Measurements from ENCODE around the gene ALKBH5.
A peak's percentile ranks its signal among the peaks of the same experiment; 100 is the strongest.

Gene ALKBH5

DNA sequence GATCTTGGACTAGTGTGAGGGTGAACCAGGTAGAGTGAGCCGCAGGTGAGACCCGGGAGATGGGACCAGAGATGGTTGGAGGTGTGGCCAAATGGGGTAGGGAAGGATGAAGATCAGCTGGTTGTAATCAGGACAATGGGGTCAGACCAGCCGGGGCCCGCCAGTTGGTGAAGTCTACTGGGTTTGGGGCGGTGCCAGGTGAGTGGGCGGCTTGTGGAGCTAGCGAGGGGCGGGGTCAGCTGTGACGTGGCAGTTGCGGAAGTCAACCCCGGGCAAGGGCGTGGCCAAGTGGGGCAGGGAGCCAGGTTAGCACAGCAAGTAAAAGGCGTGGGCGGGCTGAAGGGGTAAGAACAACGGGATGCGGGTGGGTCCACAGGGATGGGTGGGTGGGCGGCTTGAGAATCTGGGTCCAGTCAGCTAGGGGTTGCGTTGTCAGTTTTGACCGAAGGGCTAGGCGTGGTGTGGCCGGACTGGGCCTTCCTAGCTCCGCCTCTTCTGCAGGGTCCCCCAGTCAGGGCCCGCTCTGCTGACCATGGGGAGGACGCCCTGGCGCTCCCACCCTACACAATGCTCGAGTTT is 25.5 kb upstream of the ALKBH5 start:
- peak; percentile 31 to 33 for DNase-seq (ENCODE audit: low read depth in 2 of 2)

DNA sequence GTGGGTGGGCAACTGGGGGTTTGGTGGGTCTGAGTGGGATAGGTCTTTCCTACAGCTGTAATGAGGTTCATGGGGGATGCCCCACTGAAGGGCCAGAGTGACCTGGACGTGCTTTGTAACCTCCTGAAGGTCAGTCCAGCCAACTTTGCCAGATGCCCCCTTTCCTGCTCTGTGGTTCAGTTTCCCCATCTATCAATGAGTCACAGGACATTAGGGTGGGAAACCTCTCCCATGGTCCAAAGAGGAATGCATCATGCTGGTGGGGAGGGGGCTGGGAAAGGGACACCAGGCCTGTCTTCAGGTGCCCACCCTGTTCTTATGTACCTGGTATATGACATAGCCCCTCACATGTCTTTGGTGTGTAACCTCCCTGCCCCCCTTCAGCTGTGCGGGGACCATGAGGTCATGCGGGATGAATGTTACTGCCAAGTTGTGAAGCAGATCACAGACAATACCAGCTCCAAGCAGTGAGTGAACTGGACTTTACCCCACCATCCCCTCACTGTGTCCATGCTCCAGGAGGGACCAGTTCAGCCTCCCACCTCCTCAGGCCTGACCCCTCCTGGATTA is 24.0 kb upstream of the ALKBH5 start:
- DNase-seq (ENCODE audit: low read depth in 2 of 2) = no peak

DNA sequence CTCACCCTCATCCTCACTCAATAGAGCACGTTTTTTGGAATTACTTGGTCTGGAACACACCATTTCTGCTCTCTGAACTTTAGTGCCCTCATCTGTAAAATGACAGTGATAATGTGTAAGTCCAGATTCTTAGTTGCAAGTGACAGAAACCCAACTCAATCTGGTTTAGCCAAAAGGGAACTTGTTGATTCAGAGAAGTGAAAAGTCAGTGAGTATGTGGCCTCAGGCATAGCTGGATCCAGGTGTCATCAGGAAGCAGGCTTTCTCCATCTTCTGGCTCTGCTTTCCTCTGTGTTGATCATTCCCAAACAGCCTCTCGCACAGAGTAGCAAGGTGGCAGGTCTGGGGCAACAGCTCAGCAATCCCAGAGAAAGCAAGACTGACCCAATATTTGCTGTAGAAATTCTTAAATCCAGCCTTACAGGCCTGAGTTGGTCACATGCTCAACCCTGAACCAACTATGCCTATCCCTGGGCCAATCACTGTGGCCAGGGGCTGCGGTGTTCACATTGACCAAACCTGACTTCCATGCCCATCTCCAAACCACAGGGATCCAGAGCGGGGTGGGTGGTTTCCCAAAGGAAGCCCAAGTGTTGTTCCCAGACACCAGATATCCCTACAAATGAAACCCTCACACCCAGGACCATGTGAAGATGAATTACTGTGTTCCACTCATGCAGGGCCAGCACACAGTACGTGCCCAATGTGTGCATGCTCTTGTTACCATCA is 23.3 kb upstream of the ALKBH5 start:
- no peak for DNase-seq (ENCODE audit: low read depth in 2 of 2)

DNA sequence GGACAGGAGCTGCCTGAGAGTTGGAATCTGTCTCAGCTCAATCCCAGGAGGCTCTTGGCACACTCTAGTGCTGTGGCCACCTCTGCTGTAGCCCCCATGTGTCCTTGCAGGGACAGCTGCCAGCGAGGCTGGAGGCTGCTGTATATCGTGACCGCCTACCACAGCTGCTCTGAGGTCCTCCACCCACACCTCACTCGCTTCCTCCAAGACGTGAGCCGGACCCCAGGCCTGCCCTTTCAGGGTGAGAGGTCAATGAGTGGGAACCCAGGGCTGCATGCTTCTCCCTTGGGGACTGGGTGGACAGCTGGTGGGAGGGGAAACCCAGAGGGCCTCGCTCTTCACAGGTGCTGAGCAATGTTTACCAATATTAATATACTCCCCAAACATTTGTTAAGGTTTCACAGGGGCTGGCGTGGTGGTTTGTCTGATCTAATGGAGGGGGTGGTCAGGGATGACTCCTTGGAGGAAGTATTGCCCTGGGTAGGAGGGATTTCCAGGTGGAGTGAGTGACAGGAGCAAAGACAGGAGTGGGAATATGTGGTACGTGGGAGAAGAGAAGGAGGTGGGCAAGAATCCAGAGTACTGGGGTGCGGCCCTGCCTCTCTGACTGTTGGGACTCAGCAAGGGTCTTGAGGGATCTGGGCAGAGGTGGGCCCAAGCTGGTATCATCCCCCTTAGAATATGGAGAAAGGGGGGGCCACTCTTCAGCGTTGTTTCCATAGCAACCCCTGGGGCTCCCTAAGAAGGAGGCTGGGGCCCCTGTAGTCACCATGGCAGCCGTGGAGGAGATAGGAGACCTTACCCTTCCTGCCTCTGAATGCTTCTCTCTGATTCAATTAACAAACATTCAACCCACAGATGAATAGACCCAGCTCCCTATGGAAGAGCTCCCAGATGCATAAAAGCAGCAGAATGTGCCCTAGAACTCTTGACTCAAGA is 22.2 kb upstream of the ALKBH5 start:
- no peak for DNase-seq (ENCODE audit: low read depth in 2 of 2)

DNA sequence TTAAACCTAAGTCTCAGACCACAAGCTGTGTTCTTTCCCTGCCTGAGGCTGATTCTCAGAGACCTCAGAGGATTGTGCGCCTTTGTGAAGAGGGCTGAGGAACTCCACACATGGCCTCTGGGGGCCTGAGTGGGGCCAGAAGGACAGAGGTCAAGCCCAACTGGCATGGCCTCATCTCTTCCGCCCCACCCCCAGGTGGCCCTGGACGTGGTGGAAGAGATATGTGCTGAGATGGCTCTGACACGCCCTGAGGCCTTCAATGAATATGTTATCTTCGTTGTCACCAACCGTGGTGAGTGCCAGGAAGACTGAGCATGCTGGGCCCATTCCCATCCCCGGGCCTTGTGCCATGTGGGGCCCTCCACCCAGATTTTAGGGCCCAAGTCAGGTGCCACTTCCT is 20.1 kb upstream of the ALKBH5 start:
- DNase-seq (ENCODE audit: low read depth in 2 of 2) = no peak

DNA sequence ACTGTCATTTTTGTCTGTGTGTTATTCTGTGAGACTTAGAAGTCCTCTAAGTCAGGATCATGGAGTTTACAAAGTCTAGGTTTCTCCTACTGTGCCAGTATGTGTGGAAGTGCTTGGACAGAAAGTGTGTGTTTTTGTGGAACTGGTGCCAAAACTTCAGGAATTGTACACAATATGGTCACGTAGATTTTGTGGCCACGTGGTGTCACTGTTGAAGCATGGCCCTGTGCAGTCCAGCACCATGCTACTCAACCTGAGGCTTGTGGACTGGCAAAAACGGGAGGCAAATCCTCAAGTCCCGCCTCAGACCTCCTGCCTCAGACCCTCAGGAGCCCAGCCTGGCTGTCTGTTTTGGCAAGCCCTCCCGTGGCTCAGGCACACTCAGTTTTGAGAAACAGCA is 16.7 kb upstream of the ALKBH5 start:
- no peak for DNase-seq (ENCODE audit: low read depth in 2 of 2)

DNA sequence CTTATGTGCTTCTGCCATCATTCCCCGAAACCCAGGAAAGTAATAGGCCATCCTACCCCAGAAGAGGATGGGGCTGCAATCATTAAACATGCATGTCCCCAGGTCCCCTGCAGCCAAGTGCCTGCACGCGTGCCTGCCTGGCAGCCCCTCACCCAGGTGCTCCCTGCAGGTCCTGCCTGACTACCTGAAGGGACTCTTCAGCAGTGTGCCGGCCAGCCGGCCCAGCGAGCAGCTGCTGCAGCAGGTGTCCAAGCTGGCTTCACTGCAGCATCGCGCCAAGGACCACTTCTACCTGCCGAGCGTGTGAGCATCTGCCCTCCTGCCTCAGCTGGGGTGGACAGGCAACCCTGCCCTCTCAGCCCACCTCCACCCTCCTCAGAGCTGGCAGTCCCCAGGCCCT is 16.2 kb upstream of the ALKBH5 start:
- no peak for DNase-seq (ENCODE audit: low read depth in 2 of 2)

DNA sequence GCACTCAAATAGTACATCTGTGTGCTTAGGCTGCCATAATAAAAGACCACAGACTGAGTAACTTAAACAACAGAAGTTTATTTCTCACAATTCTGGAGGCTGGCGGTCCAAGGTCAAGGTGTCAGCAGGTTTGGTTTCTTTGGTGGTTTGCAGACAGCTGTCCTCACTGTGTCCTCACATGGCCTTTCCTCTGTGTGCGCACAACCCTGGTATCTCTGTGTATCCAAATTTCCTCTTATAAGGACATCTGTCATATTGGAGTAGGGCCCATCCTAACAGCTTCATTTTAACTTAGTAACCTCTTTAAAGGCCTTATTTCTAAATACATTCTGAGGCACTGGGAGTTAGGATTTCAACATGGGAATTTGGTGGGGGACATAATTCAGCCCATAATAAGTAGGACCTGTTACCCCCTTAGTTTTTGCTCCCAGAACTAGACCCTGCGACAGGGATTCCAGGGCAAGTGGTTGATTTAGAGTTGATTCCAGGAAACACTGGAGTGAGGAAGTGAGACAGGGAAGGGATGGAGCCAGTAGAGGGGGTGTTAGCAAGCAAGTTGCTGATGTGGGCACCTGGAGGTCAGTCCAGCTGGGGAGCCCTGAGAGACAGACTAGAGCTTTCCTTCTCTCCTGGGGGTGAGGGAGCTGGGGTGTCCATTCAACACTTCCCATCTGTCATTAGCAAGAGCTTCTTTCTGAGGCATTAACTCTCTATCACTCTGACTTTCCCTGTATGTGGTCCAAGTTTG is 10.9 kb upstream of the ALKBH5 start:
- no peak for DNase-seq (ENCODE audit: low read depth in 2 of 2)

DNA sequence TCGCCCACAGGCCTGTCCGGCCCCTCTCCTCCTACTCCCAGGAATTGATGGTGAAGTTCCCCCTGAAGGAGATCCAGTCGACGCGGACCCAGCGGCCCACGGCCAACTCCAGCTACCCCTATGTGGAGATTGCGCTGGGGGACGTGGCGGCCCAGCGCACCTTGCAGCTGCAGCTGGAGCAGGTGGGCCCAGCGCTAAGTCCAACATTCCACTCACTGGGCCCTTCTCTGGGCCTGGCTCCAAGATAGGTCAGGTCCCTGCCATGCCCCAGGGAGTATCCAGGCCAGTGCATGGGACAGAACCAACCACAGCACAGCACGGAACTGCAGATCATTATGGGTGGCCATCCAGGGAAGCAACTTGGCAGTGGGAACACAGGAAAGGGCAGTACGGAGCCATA is 9.9 kb upstream of the ALKBH5 start:
- DNase-seq (ENCODE audit: low read depth in 2 of 2) = no peak

DNA sequence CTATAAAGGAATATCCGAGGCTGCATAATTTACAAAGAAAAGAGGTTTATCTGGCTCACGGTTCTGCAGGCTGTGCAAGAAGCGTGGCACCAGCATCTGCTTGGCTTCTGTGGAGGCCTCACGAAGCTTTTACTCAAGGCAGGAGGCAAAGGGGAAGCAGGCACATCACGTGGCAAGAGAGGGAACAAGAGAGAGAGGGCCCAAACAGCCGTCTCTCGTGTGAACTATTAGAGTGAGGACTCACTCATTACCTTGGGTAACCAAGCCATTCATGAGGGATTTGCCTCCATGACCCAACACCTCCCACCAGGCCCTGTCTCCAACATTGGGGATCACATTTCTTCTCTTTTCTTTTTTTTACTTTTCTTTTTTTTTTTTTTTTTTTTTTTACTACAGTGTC is 7.5 kb upstream of the ALKBH5 start:
- no peak for DNase-seq (ENCODE audit: low read depth in 2 of 2)

DNA sequence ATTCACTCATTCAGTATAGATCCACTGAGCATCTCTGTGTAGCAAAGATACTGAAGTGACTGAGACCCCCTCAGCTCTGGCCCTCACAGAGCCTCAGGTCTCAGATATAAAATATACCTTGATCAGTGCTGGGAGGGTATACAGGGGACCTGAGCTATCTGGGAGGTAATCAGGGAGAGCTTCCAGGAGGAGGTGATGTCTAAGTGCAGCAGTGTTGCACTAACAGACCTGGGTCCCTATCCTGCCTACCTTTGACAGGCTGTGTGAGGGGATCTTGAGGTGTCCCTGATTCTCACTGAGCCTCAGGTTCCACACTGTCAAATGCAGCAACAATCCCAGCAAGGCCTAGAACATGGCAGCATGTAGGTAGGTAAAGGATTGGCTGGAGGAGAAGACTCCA is 6.5 kb upstream of the ALKBH5 start:
- no peak for DNase-seq (ENCODE audit: low read depth in 2 of 2)

DNA sequence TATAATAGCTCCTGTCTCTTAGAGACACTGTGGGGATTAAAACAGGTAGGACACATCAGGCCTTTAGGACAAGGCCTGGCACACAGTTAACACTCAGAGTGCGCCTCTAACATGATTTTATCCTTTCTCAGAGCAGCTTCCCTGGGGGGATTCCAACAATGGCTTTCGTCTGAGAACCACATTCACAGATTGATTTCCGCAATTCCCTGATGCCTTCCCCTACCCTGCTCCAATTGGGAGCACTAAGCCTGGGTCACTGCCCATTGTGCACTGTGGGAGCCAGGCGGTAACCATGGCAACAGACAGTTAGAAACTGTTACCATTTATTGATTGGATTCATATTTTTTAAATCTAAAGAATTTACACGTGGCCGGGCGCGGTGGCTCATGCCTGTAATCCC is 5.9 kb upstream of the ALKBH5 start:
- DNase-seq (ENCODE audit: low read depth in 2 of 2) = no peak

DNA sequence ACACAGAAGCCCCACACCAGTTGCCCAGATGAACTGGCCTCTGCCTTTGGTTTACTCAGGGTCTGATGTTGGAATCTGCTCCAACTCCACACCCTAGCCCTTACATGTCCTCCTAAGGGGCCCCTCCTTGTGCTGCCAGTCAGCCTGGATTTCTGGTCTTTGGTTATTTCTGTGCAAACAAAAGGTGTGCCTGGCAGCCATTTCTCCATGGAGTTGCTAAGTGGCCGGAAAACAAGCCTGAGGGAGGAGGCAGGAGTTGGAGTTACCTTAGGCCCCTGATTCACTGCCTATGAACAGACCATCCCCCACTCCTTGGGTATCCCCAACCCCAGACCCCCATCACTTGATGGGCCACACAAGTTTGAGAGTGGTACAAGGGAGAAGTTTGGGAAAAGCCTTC is 4.4 kb upstream of the ALKBH5 start:
- no peak for DNase-seq (ENCODE audit: low read depth in 2 of 2)

DNA sequence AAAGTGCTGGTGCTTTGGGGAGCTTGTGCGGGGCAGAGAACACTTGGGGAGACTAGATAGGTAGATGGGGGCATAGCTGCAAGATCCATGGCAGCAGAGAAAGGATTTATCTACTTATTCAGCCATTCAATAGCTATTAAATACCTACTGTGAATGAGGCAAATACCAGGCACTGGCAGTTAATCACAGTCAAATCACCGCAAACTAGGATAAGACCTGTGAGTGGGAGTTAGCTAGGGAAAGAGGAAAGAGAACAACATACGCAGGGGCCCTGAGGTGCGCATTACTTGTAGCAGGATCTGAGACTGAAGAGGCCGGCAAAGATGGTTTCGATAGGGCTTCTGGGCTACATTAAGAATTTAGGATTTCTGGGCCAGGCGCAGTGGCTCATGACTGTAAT is 3.8 kb upstream of the ALKBH5 start:
- no peak for DNase-seq (ENCODE audit: low read depth in 2 of 2)

DNA sequence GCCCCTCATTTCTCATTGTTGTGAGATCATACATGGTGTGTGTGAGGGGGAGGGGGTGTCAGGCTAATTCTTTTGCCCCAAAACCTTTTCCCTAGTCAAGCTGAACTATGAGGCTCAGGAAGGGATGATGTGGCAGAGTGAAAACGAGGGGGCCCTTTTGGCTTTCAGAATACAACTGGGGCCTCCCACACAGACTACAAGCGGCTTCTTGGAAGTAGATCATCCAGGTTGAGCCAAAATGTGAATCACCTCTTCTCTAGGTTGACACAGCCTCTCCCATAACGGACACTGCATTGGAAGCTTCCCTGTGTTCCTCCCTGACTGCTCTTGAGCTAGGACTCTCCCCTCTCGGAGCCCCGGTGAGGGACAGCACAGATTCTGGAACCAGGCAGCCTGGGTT is 2.3 kb upstream of the ALKBH5 start:
- peak in 1 of 2 experiments; percentile 4 for DNase-seq (ENCODE audit: low read depth in 2 of 2)

DNA sequence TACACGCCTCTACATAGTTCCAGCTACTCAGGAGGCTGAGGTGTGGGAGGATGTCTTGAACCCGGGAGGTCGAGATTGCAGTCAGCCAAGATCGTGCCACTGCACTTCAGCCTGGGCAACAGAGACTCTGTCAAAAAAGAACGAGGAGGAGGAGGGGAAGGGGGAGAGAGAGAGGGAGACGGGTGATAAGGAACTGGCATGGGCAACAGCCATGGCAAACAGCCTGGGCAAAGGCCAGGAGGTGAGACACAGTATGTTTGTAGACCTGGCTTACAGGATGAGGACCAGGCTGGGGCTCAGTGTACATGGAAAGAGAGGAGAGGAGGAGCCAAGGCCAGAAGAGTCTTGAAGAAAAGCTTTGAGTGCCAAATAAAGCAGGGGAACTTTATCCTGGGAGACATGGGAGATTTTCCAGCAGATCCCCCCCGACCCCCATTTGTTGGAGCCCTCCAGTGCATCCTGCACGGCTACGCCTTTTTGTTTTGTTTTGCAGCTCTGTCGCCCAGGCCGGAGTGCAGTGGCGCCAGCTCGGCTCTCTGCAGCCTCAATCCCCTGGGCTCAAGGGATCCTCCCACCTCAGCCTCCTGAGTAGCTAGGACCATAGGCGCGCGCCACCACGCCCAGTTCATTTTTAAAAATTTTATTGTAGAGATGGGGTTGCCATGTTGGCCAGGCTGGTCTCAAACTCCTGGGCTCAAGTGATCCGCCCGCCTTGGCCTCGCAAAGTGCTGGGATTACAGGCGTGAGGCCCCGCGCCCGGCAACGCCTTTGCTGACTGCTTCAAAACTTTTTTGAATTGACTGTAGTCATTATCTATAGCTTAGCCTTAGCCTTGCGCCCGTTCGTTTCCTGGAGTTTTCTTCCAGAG is 1.3 kb upstream of the ALKBH5 start:
- DNase-seq (ENCODE audit: low read depth in 2 of 2) = no peak

DNA sequence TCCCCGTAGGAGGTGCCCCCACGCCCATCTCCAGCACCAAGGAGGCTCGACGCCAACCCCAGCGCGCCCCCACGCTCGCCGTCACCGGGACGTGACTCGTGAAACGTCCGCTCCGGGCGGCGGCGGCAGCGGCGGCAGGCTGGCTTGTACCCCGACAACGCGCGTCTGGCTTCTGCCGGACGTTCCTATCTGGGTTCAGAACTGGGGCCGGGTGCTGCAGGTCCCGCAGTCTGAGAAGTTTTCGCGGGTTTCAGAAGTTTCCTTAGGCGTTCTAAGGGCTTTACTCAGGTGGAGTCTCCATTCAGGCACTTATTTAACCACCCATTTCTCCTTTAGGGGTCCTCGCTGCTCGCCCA is 672 bp upstream of the ALKBH5 start:
- peak; percentile 69 to 79 for DNase-seq (ENCODE audit: low read depth in 2 of 2)

DNA sequence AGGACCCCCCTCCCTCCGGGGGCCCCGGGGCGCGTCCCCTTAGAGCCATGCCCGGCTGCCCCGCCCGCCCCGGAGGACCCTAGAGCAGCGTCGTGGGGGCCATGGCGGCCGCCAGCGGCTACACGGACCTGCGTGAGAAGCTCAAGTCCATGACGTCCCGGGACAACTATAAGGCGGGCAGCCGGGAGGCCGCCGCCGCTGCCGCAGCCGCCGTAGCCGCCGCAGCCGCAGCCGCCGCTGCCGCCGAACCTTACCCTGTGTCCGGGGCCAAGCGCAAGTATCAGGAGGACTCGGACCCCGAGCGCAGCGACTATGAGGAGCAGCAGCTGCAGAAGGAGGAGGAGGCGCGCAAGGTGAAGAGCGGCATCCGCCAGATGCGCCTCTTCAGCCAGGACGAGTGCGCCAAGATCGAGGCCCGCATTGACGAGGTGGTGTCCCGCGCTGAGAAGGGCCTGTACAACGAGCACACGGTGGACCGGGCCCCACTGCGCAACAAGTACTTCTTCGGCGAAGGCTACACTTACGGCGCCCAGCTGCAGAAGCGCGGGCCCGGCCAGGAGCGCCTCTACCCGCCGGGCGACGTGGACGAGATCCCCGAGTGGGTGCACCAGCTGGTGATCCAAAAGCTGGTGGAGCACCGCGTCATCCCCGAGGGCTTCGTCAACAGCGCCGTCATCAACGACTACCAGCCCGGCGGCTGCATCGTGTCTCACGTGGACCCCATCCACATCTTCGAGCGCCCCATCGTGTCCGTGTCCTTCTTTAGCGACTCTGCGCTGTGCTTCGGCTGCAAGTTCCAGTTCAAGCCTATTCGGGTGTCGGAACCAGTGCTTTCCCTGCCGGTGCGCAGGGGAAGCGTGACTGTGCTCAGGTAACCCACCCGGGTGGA is 759 bp downstream of the ALKBH5 start:
- DNase-seq (ENCODE audit: low read depth in 2 of 2) = no peak

DNA sequence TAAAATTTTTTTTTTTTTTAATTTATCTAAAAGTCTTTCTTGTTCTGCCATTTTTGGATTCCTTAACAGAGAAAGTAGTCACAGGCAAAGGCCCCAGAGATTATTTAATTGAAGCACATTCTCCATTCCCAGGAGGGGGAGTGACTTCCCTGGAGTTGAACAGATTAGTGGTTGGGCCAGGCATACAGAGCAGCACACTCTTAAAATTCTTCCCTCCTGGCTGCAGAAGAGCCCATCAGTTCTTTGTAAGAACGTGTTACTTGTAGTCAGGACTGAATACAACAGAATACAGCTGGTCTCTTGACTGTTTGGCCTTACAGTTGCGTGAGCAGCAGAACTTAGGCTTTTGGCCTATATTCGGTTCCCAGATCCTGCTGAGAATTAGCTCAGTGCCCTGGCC is 1.8 kb downstream of the ALKBH5 start:
- DNase-seq (ENCODE audit: low read depth in 2 of 2) = no peak

Data from fibroblast of skin of left biceps (primary cell).